HG03039 (cell line): ENCODE data around the gene MMP7.

Experiments
- ATAC-seq: cut with Tn5 transposase; IDR thresholded peaks from one replicate; pipeline ENCODE4 v1.9.1; 2021; ENCODE audit warnings: mild to moderate bottlenecking, moderate library complexity; ENCODE audit not compliant: unreplicated experiment

Gene MMP7

DNA sequence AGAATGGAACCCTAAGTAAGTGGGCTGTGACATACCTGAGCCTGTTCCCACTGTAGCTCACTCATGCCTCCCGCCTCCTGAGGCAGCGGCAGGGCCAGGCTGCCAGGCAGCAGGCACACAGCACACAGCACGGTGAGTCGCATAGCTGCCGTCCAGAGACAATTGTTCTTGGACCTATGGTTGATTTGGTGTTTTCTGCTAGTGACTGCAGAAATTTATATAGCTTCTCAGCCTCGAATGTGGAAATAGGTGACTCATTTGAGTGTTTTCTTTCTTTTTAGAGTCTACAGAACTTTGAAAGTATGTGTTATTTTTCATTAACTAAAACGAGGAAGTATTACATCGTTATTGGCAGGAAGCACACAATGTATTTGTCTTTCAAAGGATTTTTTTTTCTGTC lies at the start of gene MMP7:
Gene MMP7, minus strand, starts transcription at position 190 of the 400 bp plus-strand sequence. Its CDS starts 47 bp downstream, at position 143.
- ATAC-seq, result no peak

GRCh38 chr11:102577723-102578122 lies 47.2 kb upstream of the MMP7 start:
- ATAC-seq, result no peak

DNA sequence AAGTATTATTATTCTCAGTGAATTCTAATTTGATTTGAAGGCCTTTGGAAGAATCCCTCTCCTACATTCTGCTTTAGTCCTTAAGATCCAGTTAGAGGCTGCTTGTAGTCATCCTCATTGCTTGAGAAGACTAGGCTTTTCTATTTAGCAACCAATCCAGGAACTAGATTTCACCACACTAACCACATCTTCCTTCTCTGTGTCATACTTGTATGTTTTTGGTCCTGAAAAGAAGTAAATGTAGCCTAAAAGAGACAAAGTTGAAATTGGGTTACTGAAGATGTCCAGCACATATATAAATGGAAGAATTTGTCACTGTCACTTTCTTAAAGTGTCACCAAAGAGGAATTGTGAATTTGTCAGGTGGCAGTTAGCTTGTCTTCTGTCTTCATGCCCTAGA lies 46.6 kb upstream of the MMP7 start:
- ATAC-seq, result no peak

- no peak for ATAC-seq
Observed at GRCh38 chr11:102576350-102576749, 45.8 kb upstream of the MMP7 start.

- ATAC-seq, result no peak
Observed at GRCh38 chr11:102575012-102575411, 44.5 kb upstream of the MMP7 start.

GRCh38 chr11:102573851-102574250 lies 43.3 kb upstream of the MMP7 start:
- ATAC-seq, result no peak

DNA sequence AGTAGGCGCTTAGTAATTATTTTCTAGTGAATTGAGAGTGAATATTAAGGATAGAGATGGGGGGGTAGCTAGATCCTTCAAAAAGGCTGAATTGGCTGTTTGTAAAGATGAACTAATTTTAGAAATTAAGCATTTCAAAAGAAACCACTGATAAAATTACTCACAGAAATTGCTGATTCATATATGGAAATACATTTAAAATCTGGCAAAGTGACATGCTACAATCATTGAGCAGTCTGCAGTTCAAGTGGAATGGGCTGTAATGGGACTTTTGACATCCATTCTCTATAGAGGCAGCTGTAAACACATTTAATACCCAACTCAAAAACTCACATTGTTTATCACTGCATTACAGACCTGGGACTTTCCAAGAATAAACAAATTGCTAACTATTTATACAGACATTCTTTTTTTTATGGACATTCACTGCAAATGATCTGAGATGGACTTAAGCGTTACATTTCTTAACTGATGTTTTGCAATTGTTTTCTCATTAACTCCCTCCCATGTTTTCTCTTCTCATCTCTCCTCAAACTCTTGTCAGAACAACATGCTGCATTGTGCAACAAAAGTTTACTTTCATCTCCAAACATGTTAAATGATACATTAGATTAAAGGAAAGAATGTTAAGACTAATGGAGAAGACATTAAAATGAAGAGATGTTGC lies 42.1 kb upstream of the MMP7 start:
- no peak for ATAC-seq

GRCh38 chr11:102568851-102569250 lies 38.3 kb upstream of the MMP7 start:
- no peak for ATAC-seq

GRCh38 chr11:102566112-102566511 lies 35.6 kb upstream of the MMP7 start:
- ATAC-seq, result no peak

DNA sequence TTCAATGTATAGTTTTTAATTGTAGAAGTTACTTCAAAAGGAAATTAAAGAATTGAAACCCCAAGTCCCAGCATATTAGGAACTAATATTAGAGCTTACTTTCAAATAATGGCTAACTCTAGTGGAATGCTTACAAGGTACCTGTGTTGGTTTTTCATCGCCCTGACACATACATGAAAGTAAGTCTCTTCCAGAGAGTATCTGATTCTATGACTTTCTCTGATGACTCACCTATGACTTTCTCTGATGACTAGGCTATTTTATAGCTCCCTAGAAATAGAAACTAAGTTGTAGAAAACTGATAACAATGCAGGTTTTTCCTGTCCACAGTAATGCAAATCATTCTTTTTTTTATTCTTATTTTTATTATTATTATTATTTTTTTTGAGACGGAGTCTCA lies 33.6 kb upstream of the MMP7 start:
- ATAC-seq, result peak; percentile 65

GRCh38 chr11:102561636-102562035 lies 31.1 kb upstream of the MMP7 start:
- ATAC-seq, result no peak

DNA sequence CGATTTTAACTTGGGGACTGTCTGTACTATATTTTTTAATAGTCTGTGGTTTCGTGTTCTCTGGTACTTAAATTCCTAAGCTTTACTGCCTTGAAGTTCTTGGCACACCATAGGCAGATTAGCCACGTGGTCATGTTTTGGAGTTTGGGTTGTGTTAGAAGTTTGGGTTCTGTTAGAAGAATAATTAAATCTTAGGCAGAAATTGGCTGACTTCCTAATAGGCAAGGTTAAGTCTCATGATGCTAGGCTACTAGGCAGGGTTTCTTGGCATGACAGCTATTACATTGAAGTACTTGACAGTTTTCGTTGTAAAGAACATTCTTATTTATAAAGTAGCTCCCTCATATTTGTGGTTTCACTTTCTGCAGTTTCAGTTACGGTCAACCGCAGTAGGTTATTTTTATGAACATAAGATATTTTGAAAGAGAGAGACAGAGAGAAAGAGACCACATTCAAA lies 30.0 kb upstream of the MMP7 start:
- ATAC-seq, result peak; percentile 63

DNA sequence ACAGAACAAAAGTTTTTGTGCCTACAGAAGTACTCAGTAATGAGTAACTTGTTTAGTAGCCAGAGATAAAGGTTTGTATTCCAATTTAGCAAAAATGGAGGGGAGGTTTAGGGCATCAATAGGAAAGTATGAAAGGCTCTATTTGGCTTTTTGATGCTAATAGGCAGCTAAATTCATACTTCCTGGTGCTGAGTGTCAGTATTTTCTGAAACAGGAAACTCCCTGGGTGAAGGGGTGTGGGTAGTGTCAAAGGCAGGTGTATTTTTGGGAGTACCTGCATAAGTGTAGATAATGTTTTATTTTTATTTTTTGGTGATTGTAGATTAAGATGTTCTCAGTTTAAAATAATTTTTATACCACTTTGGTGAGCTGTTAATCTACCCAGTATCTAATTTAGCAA lies 29.3 kb upstream of the MMP7 start:
- ATAC-seq, result peak; percentile 29

GRCh38 chr11:102555091-102555490 lies 24.5 kb upstream of the MMP7 start:
- no peak for ATAC-seq

DNA sequence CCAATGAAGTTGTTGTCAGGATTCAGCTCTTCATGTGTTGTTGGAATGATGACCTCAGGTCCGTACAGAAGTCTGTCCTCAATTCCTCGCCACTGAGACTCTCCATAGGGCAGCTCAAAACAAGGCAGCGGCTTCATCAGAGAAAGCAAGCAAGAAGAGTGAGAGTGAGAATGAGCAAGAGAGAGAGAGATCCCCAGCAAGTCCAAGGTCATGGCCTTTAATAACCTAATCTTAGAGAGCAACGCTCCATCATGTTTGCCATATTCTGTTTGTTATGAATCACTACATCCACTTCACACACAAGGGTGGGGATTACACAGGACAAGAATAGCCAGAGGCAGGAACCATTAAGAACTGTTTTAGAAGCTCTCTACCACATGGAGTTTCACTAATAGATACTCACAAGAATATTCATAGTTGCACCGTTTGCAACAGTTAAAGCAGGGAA lies 23.3 kb upstream of the MMP7 start:
- ATAC-seq, result peak; percentile 78

- ATAC-seq, result no peak
Observed at GRCh38 chr11:102552447-102553194, 22.1 kb upstream of the MMP7 start.

DNA sequence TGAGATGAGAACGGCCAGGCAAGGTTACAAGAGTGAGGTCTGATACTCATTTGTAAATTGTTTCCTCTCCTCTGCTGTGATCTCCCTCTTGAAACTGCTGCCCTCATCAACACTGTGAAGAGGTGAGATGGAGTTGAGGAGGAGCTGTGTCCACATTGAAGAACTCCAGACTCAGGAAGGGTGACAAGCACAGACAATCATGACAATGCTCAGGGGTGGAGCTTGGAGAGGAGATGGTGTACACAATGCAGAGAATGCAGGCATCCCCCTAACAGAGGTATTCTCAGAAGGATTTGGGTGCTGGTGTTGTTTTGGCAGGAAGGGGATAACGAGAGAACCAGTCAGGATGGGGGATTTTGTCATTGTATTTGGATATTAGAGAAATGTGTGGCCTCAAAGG lies 21.5 kb upstream of the MMP7 start:
- ATAC-seq, result no peak

DNA sequence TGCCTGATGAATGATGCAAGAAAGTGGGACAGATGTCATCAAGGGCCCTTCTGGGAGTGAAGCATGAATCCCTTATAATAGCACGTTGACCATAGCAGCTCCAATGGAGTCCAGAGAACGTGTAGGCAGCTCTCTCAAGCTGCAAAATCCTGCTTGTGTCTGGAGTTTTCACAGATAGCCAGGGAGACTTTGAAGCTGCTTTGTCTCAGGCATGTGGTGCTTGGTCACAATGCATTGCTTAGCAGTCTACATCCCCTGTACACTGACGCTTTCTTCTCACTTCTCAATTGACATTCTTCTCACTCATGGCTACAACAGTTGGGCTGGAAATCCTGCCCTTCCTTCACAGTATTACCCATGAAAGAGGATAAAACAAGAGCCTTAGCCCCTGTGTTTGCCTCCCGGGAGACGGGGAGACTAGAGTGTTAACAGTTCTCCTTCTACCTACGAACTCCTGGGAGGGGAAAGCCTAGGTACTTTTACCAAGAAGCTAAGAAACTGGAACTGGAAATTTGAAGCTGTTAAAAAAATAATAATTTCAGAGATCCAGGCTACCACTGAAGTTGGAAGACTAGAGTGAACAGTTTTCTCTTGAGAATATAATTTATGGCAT lies 20.7 kb upstream of the MMP7 start:
- no peak for ATAC-seq

GRCh38 chr11:102546923-102547471 lies 16.4 kb upstream of the MMP7 start:
- ATAC-seq, result peak; percentile 49

GRCh38 chr11:102546427-102546826 lies 15.9 kb upstream of the MMP7 start:
- peak; percentile 67 for ATAC-seq

DNA sequence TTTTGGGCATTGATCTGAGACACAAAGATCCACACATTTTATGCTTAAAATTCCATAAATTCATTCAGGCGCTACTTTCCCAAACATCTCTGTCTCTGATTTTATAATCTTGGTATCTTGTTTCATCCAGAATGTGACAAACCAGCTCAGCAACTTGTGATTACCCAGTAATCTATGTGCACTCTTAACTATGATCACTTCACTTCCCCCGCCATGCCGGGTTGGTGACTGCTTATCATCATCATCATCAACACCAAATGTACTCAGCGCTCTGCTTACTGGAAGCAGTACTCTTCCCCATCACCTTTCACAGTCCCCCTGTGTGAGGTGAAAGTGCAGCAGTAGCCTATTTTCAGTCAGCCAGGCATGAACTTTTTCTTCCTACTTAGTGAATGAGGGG lies 15.2 kb upstream of the MMP7 start:
- no peak for ATAC-seq

GRCh38 chr11:102544594-102544993 lies 14.0 kb upstream of the MMP7 start:
- ATAC-seq, result no peak
